ENCODE data around the gene USP26.
"Not testable (repeated sequence)": the region's sequence is repeated elsewhere in the genome, so short reads cannot be mapped to it uniquely, and the experiment has no call there.

USP26 gene

DNA sequence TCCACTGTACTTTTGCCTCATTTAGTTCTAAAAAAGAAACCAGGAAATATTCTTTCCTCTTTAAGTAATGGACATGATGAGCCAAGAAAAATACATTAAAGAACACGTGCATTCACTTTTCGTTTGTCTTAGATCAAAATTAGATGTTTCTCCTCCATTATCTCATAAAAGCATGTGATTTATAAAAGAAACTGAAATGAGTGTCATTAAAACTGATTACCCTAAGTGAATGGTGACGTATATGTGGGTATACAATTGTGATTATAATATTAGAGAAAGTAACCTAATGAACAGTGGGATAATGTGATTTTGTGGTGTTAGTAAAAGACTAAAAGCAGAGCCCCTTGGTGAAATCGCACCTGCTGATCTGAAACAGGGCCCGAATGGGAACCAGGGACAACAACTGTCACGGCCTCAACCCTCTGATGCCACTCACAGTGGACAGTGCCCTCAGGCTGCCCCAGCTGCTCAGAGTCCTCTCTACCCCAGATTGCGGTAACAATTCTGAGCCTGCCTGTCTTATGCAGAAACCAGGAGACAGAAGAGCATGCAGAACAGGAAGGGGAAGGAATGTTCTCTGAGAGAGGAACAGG, 112.8 kb downstream of the USP26 start:
- no peak overlapping the region for H3K4me3 ChIP-seq (ENCODE audit: low read length)
- H3K36me3 ChIP-seq (replicated peaks; ENCODE audit: low read depth, low read length), result no peaks in the 10 kb centered on the region
- no peak overlapping the region for H3K9ac ChIP-seq (ENCODE audit: low read length)
- no peaks in the 10 kb centered on the region for H3K9me3 ChIP-seq (ENCODE audit: insufficient read depth, low read length)
- no peak for TF ChIP-seq EZH2phosphoT487 (IDR thresholded peaks at IDR 0.05; ENCODE audit: low read depth)
- H3K4me1 ChIP-seq (ENCODE audit: low read length), result no peaks in the 10 kb centered on the region
- no peak overlapping the region for H3K4me2 ChIP-seq (ENCODE audit: low read length)
- H4K20me1 ChIP-seq (ENCODE audit: insufficient read depth, low read length), result no peaks in the 10 kb centered on the region
- no peak overlapping the region for H3K27ac ChIP-seq (ENCODE audit: low read length)
- H2AFZ ChIP-seq (ENCODE audit: low read depth, low read length), result no peak overlapping the region
- H3K27me3 ChIP-seq (ENCODE audit: low read depth, low read length), result no peaks in the 10 kb centered on the region
- no peaks in the 10 kb centered on the region for H3K79me2 ChIP-seq (ENCODE audit: low read length)

DNA sequence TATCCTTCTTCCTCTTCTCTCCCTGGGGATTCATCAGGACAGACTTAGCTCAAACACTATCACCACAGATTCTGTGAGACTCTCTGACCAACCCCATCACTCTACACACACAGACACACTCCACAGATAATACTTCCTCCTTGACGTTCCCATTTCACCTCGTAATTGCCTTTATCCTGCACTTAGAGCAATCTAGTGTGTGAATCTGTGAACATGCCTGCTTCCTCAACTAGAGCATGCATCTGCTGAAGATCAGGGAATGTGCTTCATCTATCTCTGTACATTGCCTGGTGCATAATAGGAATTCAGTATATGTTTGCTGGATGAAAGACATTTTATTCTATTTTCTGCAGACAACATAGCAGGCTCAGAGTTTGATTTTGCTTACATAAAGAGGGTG, 113.4 kb downstream of the USP26 start:
- H3K27me3 ChIP-seq (ENCODE audit: low read depth, low read length), result no peaks in the 10 kb centered on the region
- no peaks in the 10 kb centered on the region for H3K4me1 ChIP-seq (ENCODE audit: low read length)
- no peak overlapping the region for H3K4me2 ChIP-seq (ENCODE audit: low read length)
- H3K9ac ChIP-seq (ENCODE audit: low read length), result no peak overlapping the region
- H3K79me2 ChIP-seq (ENCODE audit: low read length), result no peaks in the 10 kb centered on the region
- H3K27ac ChIP-seq (ENCODE audit: low read length), result no peak overlapping the region
- H3K36me3 ChIP-seq (replicated peaks; ENCODE audit: low read depth, low read length), result no peaks in the 10 kb centered on the region
- H3K9me3 ChIP-seq (ENCODE audit: insufficient read depth, low read length), result no peaks in the 10 kb centered on the region
- H2AFZ ChIP-seq (ENCODE audit: low read depth, low read length), result no peak overlapping the region
- no peaks in the 10 kb centered on the region for H4K20me1 ChIP-seq (ENCODE audit: insufficient read depth, low read length)
- no peak for TF ChIP-seq EZH2phosphoT487 (IDR thresholded peaks at IDR 0.05; ENCODE audit: low read depth)
- no peak for TF ChIP-seq CTCF (IDR thresholded peaks at IDR 0.05; ENCODE audit: low read depth, low read length)
- H3K4me3 ChIP-seq (ENCODE audit: low read length), result no peak overlapping the region

- not testable (repeated sequence) for H2AFZ ChIP-seq (ENCODE audit: low read depth, low read length); H3K9ac ChIP-seq (ENCODE audit: low read length); H3K79me2 ChIP-seq (ENCODE audit: low read length); H3K27me3 ChIP-seq (ENCODE audit: low read depth, low read length); H3K4me3 ChIP-seq (ENCODE audit: low read length); H3K9me3 ChIP-seq (ENCODE audit: insufficient read depth, low read length); H3K36me3 ChIP-seq (replicated peaks; ENCODE audit: low read depth, low read length); H4K20me1 ChIP-seq (ENCODE audit: insufficient read depth, low read length); H3K4me1 ChIP-seq (ENCODE audit: low read length); H3K27ac ChIP-seq (ENCODE audit: low read length); H3K4me2 ChIP-seq (ENCODE audit: low read length)
Observed at GRCh38 chrX:132980035-132980434, 116.9 kb downstream of the USP26 start.

Data from OCI-LY3 (cell line).